Ovary (tissue), 9 donors: Measurements from ENCODE around the gene SH3GL1. TPM values are rescaled to one million over a fixed set of nuclear protein-coding genes. Genes with fewer than 3 reads are reported as not detected.
"Not testable (repeated sequence)": the region's sequence is repeated elsewhere in the genome, so short reads cannot be mapped to it uniquely, and the experiment has no call there.

Source experiments
- DNase-seq, 5 donors: peaks; one replicate each; pipeline ENCODE4 v3.0.0-alpha.2; 2019 to 2020
- H3K27ac ChIP-seq, 2 donors: fragments of 200-600 bp; one replicate each; pipeline versions ENCODE4 v1.5.1 to v1.8.0; 2019 to 2022
- H3K27me3 ChIP-seq: fragments of 200-600 bp; one replicate; pipeline ENCODE4 v1.8.0; 2022
- H3K36me3 ChIP-seq: fragments of 200-600 bp; sonication (generic); one replicate; pipeline ENCODE4 v1.5.1; 2019
- H3K4me1 ChIP-seq: one replicate; pipeline ENCODE4 v1.8.1; 2013; ENCODE audit warnings: mild to moderate bottlenecking, moderate library complexity; ENCODE audit not compliant: insufficient read depth
- H3K4me3 ChIP-seq: fragments of 200-600 bp; sonication (generic); one replicate; pipeline ENCODE4 v1.5.1; 2017
- H3K9me3 ChIP-seq, 2 donors: fragments of 200-600 bp in 1 of 2; sonication (generic) in 1 of 2; one replicate each; pipeline versions ENCODE4 v1.5.1 to v1.8.1; 2013 to 2019; ENCODE audit warnings: mild to moderate bottlenecking in 1 of 2, moderate library complexity in 1 of 2
- EP300 ChIP-seq: sonication (generic); formaldehyde crosslinking; IDR thresholded peaks from one replicate; pipeline ENCODE4 v1.6.1; 2017; ENCODE audit warnings: antibody characterized with exemption
- POLR2A ChIP-seq: fragments of 450-650 bp; IDR thresholded peaks from one replicate; pipeline ENCODE4 v1.6.1; 2017; ENCODE audit warnings: antibody characterized with exemption, mild to moderate bottlenecking, moderate library complexity
- WGBS, 3 donors: extraction: QIAGEN DNeasy Blood & Tissue Kit in 1 of 3; methylation state at CpG; one replicate each; pipeline versions ENCODE4 v1.1.5 to v1.1.7; 2013 to 2017; 5-methylcytosine and 5-hydroxymethylcytosine counted together
- intact Hi-C, 4 donors: fragments of 100-400 bp; cut with DNase I; formaldehyde crosslinking; loops; one replicate each; pipeline versions ENCODE4 v1.11.0 to v1.15.1; 2022 to 2023
- polyA plus RNA-seq, 2 donors: library from polyadenylated mRNA; stranded (reverse); fragments of 200-250 nt in 1 of 2; fragments of 350-450 nt in 1 of 2; fragmentation: Illumina TruSeq in 1 of 2; extraction: RNeasy Lipid Tissue Mini Kit (QIAGEN cat#74804) in 1 of 2; gene quantifications; one replicate each; pipeline ENCODE4 v1.2.3, GENCODE V29; 2013 to 2014
- total RNA-seq, 7 donors: library from RNA; depleted of rRNA in 2 of 7; stranded (reverse); fragments of >200 nt in 2 of 7; fragmentation: NEBNext Ultra II Directional in 3 of 7; extraction: Animal tissue kit (Norgen Biotek cat#: 25700) in 3 of 7; gene quantifications; one replicate each; pipeline versions ENCODE4 v1.1.0 to v1.2.4, GENCODE V29; 2016 to 2023
- TF ChIP-seq, protein P1 (sequence below), 3 donors: fragments of 450-650 bp in 2 of 3; fragments of 200-600 bp in 1 of 3; IDR thresholded peaks; one replicate each; pipeline versions ENCODE4 v1.5.1 to v1.8.0; 2016 to 2022; ENCODE audit warnings: antibody characterized with exemption in 3 of 3, mild to moderate bottlenecking in 1 of 3
- donor health status: DM: no; HTN: no; CAD: no; lungs with moderate emphysema.
- donor health status: DM: no; HTN: no; CAD: no.
- donor health status: Bipolar disorder and iron deficiency.
- donor health status: DM: yes; HTN: yes; CAD: no.
- donor health status: DM: no; HTN: no; CAD: no.
- donor health status: DM: yes; HTN: yes; CAD: no.

Gene SH3GL1
- total and polyA plus RNA-seq, 9 donors, result 6.9 to 88.6 (median 59.9) TPM

GRCh38 chr19:4329858-4330257 is 70.5 kb downstream of the SH3GL1 start:
- TF ChIP-seq POLR2A (no peak), EP300 (no peak)
- TF ChIP-seq, protein P1, sequence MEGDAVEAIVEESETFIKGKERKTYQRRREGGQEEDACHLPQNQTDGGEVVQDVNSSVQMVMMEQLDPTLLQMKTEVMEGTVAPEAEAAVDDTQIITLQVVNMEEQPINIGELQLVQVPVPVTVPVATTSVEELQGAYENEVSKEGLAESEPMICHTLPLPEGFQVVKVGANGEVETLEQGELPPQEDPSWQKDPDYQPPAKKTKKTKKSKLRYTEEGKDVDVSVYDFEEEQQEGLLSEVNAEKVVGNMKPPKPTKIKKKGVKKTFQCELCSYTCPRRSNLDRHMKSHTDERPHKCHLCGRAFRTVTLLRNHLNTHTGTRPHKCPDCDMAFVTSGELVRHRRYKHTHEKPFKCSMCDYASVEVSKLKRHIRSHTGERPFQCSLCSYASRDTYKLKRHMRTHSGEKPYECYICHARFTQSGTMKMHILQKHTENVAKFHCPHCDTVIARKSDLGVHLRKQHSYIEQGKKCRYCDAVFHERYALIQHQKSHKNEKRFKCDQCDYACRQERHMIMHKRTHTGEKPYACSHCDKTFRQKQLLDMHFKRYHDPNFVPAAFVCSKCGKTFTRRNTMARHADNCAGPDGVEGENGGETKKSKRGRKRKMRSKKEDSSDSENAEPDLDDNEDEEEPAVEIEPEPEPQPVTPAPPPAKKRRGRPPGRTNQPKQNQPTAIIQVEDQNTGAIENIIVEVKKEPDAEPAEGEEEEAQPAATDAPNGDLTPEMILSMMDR (IDR thresholded peaks at IDR 0.05), result no peak
- peak in 3 of 5 donors; percentile 36 to 55 (median 55) for DNase-seq
- 94 to 96% (median 94%) methylated on average over 19 of the region's 19 CpGs for WGBS, 3 donors
- Histone ChIP-seq H3K36me3 (no peaks in the 10 kb centered on the region), H3K4me1 (peaks cover 6% of the 10 kb centered on the region), H3K27ac (no peak overlapping the region), H3K9me3 (no peaks in the 10 kb centered on the region), H3K4me3 (no peak overlapping the region), H3K27me3 (no peaks in the 10 kb centered on the region)
- intact Hi-C loops, result no loop called here

GRCh38 chr19:4328991-4329681 is 71.2 kb downstream of the SH3GL1 start:
- WGBS, 3 donors, result 20 to 30% (median 30%) methylated on average over 35 of the region's 35 CpGs
- intact Hi-C loops, H3K36me3 ChIP-seq, H3K27me3 ChIP-seq, H3K9me3 ChIP-seq, H3K4me1 ChIP-seq: not testable (repeated sequence)
- Histone ChIP-seq H3K4me3 (peak overlapping the region; percentile 52), H3K27ac (peak overlapping the region in 1 of 2 donors; percentile 41)
- peak; percentile 47 to 77 (median 64) for DNase-seq

DNA sequence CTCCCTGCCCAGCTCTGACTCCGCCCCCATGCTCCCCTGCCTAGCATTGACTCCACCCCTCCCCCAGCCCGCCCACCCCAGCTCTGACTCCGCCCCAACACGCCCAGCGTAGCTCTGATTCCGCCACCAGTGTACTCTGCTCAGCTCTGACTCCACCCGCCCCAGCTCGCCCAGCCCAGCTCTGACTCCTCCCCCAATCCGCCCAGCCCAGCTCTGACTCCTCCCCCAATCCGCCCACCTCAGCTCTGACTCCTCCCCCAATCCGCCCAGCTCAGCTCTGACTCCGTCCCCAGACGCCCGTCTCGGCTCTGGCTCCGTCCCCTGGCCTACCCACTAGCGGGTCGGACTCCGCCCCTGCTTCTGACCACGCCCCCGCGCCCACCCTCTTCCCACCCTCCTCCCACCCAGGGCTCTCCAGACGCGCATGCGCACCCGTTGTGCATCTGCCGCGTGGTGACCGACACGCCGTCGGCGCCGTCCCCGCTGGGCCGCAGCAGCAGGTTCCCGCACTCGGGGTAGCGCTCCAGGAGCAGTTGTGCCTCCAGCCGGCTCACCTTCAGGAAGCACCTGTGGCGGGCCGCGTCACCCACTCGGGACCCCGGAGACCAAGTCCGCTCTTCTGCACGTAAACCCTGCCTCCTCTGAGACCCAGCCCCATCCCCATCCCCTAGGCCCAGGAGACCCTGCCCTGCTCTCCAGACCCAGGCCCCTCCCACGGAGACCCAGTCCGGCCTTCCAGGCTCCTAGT is 71.9 kb downstream of the SH3GL1 start:
- peak overlapping the region; percentile 52 for H3K4me3 ChIP-seq
- H3K9me3 ChIP-seq, result no peaks in the 10 kb centered on the region
- H3K27me3 ChIP-seq, result no peaks in the 10 kb centered on the region
- WGBS, 3 donors, result 1 to 3% (median 1%) methylated on average over 46 to 49 of the region's 49 CpGs
- H3K36me3 ChIP-seq, result no peaks in the 10 kb centered on the region
- DNase-seq, result peak; percentile 99 to 100 (median 100)
- TF ChIP-seq POLR2A, result peak; percentile 60
- TF ChIP-seq EP300, result no peak
- TF ChIP-seq, protein P1 (IDR thresholded peaks at IDR 0.05), result peak in 1 of 3 donors; percentile 8
- H3K27ac ChIP-seq, result peak overlapping the region in 1 of 2 donors; percentile 77
- H3K4me1 ChIP-seq, result peaks cover 6% of the 10 kb centered on the region
- intact Hi-C loops, result no loop called here

DNA sequence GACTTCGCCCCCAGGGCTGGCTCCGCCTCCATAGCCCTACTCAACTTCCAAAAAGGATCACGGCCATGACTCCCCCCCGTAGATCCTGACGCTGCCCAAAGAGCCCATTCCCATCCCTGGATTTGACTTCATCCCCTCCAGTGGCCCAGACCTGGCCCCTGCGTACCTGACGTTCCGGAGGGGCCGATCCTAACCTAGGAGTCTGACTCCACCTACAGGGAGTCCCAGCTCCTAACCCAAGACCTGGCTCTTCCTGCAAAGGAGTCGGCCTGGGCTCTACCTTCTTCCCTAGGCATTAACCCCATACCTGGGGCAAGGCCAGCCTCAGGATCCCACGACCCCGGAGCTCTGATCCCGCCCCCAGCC is 72.5 kb downstream of the SH3GL1 start:
- DNase-seq, result no peak
- TF ChIP-seq, protein P1 (IDR thresholded peaks at IDR 0.05), result peak in 1 of 3 donors; percentile 8
- TF ChIP-seq POLR2A (peak; percentile 8), EP300 (no peak)
- no peaks in the 10 kb centered on the region for H3K27me3 ChIP-seq
- WGBS, 3 donors, result 3 to 6% (median 3%) methylated on average over 13 of the region's 13 CpGs
- H3K4me3 ChIP-seq, result peak overlapping the region; percentile 48
- intact Hi-C loops, result no loop called here
- no peaks in the 10 kb centered on the region for H3K36me3 ChIP-seq
- H3K4me1 ChIP-seq, result peaks cover 6% of the 10 kb centered on the region
- H3K27ac ChIP-seq, result peak overlapping the region in 1 of 2 donors; percentile 77
- H3K9me3 ChIP-seq, result no peaks in the 10 kb centered on the region
